Measurements from ENCODE around the gene MAPK11.

The MAPK11 gene

GRCh38 chr22:50269970-50270665 lies at the start of gene MAPK11:
MAPK11 (minus strand) TSS chr22:50270380; CDS start chr22:50270292, 88 bp downstream.
- DNase-seq (ENCODE audit: low read depth): peak; percentile 59

GRCh38 chr22:50319503-50319951 lies 49.3 kb upstream of the MAPK11 start:
- no peak for DNase-seq (ENCODE audit: low read depth)

- no peak for DNase-seq (ENCODE audit: low read depth)
Observed at GRCh38 chr22:50318698-50319411, 48.7 kb upstream of the MAPK11 start.

GRCh38 chr22:50318356-50318697 lies 48.1 kb upstream of the MAPK11 start:
- no peak for DNase-seq (ENCODE audit: low read depth)

GRCh38 chr22:50317674-50318073 lies 47.5 kb upstream of the MAPK11 start:
- DNase-seq (ENCODE audit: low read depth): no peak

- DNase-seq (ENCODE audit: low read depth): no peak
Observed at GRCh38 chr22:50317178-50317577, 47.0 kb upstream of the MAPK11 start.

GRCh38 chr22:50316114-50317065 lies 46.2 kb upstream of the MAPK11 start:
- no peak for DNase-seq (ENCODE audit: low read depth)

- DNase-seq (ENCODE audit: low read depth): no peak
Observed at GRCh38 chr22:50315289-50316113, 45.3 kb upstream of the MAPK11 start.

- peak; percentile 58 for DNase-seq (ENCODE audit: low read depth)
Observed at GRCh38 chr22:50314455-50315288, 44.5 kb upstream of the MAPK11 start.

GRCh38 chr22:50314081-50314454 lies 43.9 kb upstream of the MAPK11 start:
- no peak for DNase-seq (ENCODE audit: low read depth)

- DNase-seq (ENCODE audit: low read depth): no peak
Observed at GRCh38 chr22:50313600-50313999, 43.4 kb upstream of the MAPK11 start.

- no peak for DNase-seq (ENCODE audit: low read depth)
Observed at GRCh38 chr22:50313021-50313420, 42.8 kb upstream of the MAPK11 start.

- no peak for DNase-seq (ENCODE audit: low read depth)
Observed at GRCh38 chr22:50312371-50312770, 42.2 kb upstream of the MAPK11 start.

- no peak for DNase-seq (ENCODE audit: low read depth)
Observed at GRCh38 chr22:50311606-50312351, 41.6 kb upstream of the MAPK11 start.

- no peak for DNase-seq (ENCODE audit: low read depth)
Observed at GRCh38 chr22:50310949-50311444, 40.8 kb upstream of the MAPK11 start.

- no peak for DNase-seq (ENCODE audit: low read depth)
Observed at GRCh38 chr22:50310031-50310722, 40.0 kb upstream of the MAPK11 start.

GRCh38 chr22:50309601-50309991 lies 39.4 kb upstream of the MAPK11 start:
- DNase-seq (ENCODE audit: low read depth): no peak

GRCh38 chr22:50308986-50309600 lies 38.9 kb upstream of the MAPK11 start:
- no peak for DNase-seq (ENCODE audit: low read depth)

- no peak for DNase-seq (ENCODE audit: low read depth)
Observed at GRCh38 chr22:50308597-50308935, 38.4 kb upstream of the MAPK11 start.
